Hepatocyte (in vitro differentiated cells): ENCODE results near the gene SLC39A1. TPM values are rescaled to one million over a fixed set of nuclear protein-coding genes. Genes with fewer than 3 reads are reported as not detected.
A peak's percentile ranks its signal among the peaks of the same experiment; 100 is the strongest.

ENCODE experiments used
- DNase-seq: peaks from one replicate; pipeline ENCODE4 v3.0.0-alpha.2; 2016; ENCODE audit warnings: low spot score
- H2AFZ ChIP-seq: fragments of 200-600 bp; sonication (generic); 2 replicates; pipeline ENCODE4 v1.6.0; 2016; ENCODE audit warnings: antibody characterized with exemption, mild to moderate bottlenecking
- H3K27ac ChIP-seq: fragments of 200-600 bp; sonication (generic); 2 replicates; pipeline ENCODE4 v1.5.1; 2016; ENCODE audit warnings: mild to moderate bottlenecking
- H3K27me3 ChIP-seq: fragments of 200-600 bp; sonication (generic); 2 replicates; pipeline ENCODE4 v1.6.1; 2016
- H3K36me3 ChIP-seq: fragments of 200-600 bp; sonication (generic); replicated peaks from 2 replicates; pipeline ENCODE4 v1.5.1; 2016; ENCODE audit warnings: low read depth; ENCODE audit not compliant: insufficient read depth
- H3K4me1 ChIP-seq: fragments of 200-600 bp; sonication (generic); 2 replicates; pipeline ENCODE4 v1.5.1; 2016; ENCODE audit warnings: mild to moderate bottlenecking, moderate library complexity; ENCODE audit not compliant: insufficient read depth
- H3K4me2 ChIP-seq: fragments of 200-600 bp; sonication (generic); 2 replicates; pipeline ENCODE4 v1.6.0; 2016
- H3K4me3 ChIP-seq: fragments of 200-600 bp; sonication (generic); 2 replicates; pipeline ENCODE4 v1.5.1; 2016; ENCODE audit warnings: mild to moderate bottlenecking
- H3K79me2 ChIP-seq: fragments of 200-600 bp; sonication (generic); 2 replicates; pipeline ENCODE4 v1.6.0; 2017; ENCODE audit warnings: mild to moderate bottlenecking
- H3K9me2 ChIP-seq: fragments of 200-600 bp; sonication (generic); replicated peaks from 2 replicates; pipeline ENCODE4 v1.6.0; 2017; ENCODE audit warnings: mild to moderate bottlenecking; ENCODE audit not compliant: insufficient read depth
- H3K9me3 ChIP-seq: fragments of 200-600 bp; sonication (generic); 2 replicates; pipeline ENCODE4 v1.5.1; 2016; ENCODE audit warnings: low read depth, mild to moderate bottlenecking
- H4K20me1 ChIP-seq: fragments of 200-600 bp; sonication (generic); 2 replicates; pipeline ENCODE4 v1.6.0; 2016; ENCODE audit warnings: mild to moderate bottlenecking; ENCODE audit not compliant: insufficient read depth, poor library complexity, severe bottlenecking
- EZH2 ChIP-seq: fragments of 200-600 bp; sonication (generic); IDR thresholded peaks from 2 replicates; pipeline ENCODE4 v1.6.1; 2016; ENCODE audit warnings: antibody characterized with exemption, mild to moderate bottlenecking, borderline replicate concordance
- EZH2phosphoT487 ChIP-seq: fragments of 200-600 bp; sonication (generic); IDR thresholded peaks from one replicate; pipeline ENCODE4 v1.6.1; 2018; ENCODE audit warnings: antibody characterized with exemption, mild to moderate bottlenecking, low read depth, moderate library complexity; ENCODE audit not compliant: unreplicated experiment, severe bottlenecking
- WGBS: methylation state at CpG from one replicate; pipeline ENCODE4 v1.1.6; 2016; ENCODE audit warnings: low lambda C conversion rate; ENCODE audit errors: missing lambda C conversion rate; 5-methylcytosine and 5-hydroxymethylcytosine counted together
- polyA plus RNA-seq: library from polyadenylated mRNA; unstranded; fragments of >200 nt; fragmentation: Nextera tagmentation; extraction: Ambion mirVana; gene quantifications from 2 replicates; pipeline ENCODE4 v1.2.1, GENCODE V29; 2016
- total RNA-seq: library from RNA; depleted of rRNA; stranded (reverse); fragments of >200 nt; gene quantifications from 2 replicates; pipeline ENCODE4 v1.2.3, GENCODE V29; 2014
- TF ChIP-seq, protein P1 (sequence below): fragments of 200-600 bp; sonication (generic); IDR thresholded peaks from 2 replicates; pipeline ENCODE4 v1.5.1; 2016; ENCODE audit warnings: antibody characterized with exemption, mild to moderate bottlenecking; ENCODE audit not compliant: poor library complexity

Gene SLC39A1
- total and polyA plus RNA-seq, 2 experiments from 2014 or later = 158 to 163 TPM

DNA sequence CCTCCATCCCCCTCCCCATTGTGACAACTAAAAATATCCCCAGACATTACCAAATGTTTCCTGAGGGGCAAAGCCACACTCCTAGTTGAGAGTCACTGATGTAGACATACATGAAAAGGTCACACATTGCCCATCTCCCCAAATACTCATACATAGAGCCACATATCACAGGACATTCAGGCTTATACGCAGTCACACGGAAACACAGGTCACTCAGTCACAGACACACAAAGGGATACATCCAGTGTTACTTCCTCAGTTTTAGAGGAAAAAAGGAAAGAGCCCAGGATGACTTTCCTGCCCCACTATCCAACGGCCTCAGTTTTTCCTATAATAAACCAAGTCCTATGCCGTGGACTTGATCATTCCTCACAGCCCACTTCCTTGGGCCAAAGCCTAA is 1.9 kb downstream of the SLC39A1 start:
- Histone ChIP-seq H3K4me2 (peak overlapping the region; percentile 93), H3K4me3 (no peak overlapping the region)
- TF ChIP-seq EZH2 (no peak), EZH2phosphoT487 (no peak)
- TF ChIP-seq, protein P1, sequence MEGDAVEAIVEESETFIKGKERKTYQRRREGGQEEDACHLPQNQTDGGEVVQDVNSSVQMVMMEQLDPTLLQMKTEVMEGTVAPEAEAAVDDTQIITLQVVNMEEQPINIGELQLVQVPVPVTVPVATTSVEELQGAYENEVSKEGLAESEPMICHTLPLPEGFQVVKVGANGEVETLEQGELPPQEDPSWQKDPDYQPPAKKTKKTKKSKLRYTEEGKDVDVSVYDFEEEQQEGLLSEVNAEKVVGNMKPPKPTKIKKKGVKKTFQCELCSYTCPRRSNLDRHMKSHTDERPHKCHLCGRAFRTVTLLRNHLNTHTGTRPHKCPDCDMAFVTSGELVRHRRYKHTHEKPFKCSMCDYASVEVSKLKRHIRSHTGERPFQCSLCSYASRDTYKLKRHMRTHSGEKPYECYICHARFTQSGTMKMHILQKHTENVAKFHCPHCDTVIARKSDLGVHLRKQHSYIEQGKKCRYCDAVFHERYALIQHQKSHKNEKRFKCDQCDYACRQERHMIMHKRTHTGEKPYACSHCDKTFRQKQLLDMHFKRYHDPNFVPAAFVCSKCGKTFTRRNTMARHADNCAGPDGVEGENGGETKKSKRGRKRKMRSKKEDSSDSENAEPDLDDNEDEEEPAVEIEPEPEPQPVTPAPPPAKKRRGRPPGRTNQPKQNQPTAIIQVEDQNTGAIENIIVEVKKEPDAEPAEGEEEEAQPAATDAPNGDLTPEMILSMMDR = no peak

GRCh38 chr1:153960206-153960605 is 3.1 kb downstream of the SLC39A1 start:
- Histone ChIP-seq H4K20me1 (peaks cover 27% of the 10 kb centered on the region), H3K9me2 (no peaks in the 10 kb centered on the region), H3K9me3 (no peaks in the 10 kb centered on the region), H3K36me3 (no peaks in the 10 kb centered on the region), H3K4me1 (peaks cover 26% of the 10 kb centered on the region), H3K4me2 (no peak overlapping the region), H2AFZ (no peak overlapping the region), H3K27me3 (no peaks in the 10 kb centered on the region), H3K27ac (no peak overlapping the region), H3K79me2 (peaks cover 64% of the 10 kb centered on the region), H3K4me3 (no peak overlapping the region)
- WGBS = 97% methylated on average over 11 of the region's 11 CpGs
- DNase-seq = no peak
- TF ChIP-seq EZH2phosphoT487 (no peak), EZH2 (no peak)
- TF ChIP-seq, protein P1 = no peak

More for the DNA sequence above, 1.9 kb downstream of the SLC39A1 start:
- Histone ChIP-seq H4K20me1 (peaks cover 15% of the 10 kb centered on the region), H3K79me2 (peaks cover 61% of the 10 kb centered on the region), H3K36me3 (no peaks in the 10 kb centered on the region), H3K27me3 (no peaks in the 10 kb centered on the region), H3K4me1 (peaks cover 31% of the 10 kb centered on the region), H3K27ac (peak overlapping the region; percentile 98), H3K9me2 (no peaks in the 10 kb centered on the region), H2AFZ (no peak overlapping the region), H3K9me3 (no peaks in the 10 kb centered on the region)
- 84% methylated on average over 4 of the region's 4 CpGs for WGBS
- no peak for DNase-seq

DNA sequence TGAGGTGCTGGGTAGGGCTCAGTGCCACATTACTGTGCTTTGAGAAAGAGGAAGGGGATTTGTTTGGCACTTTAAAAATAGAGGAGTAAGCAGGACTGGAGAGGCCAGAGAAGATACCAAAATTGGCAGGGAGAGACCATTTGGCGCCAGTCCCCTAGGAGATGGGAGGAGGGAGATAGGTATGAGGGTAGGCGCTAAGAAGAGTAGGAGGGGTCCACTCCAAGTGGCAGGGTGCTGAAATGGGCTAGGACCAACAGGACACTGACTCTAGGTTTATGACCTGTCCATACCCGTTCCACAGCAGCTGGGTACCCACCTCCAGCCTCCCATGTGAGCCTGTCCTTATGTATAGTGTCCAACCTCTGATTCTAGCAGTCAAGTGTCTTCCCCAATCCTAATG is 3.9 kb downstream of the SLC39A1 start:
- Histone ChIP-seq H3K27ac (peak overlapping the region; percentile 44), H3K4me1 (peaks cover 27% of the 10 kb centered on the region), H3K4me2 (no peak overlapping the region), H3K36me3 (no peaks in the 10 kb centered on the region), H4K20me1 (peaks cover 35% of the 10 kb centered on the region), H3K9me2 (no peaks in the 10 kb centered on the region), H3K27me3 (no peaks in the 10 kb centered on the region), H3K4me3 (no peak overlapping the region), H3K9me3 (no peaks in the 10 kb centered on the region), H2AFZ (no peak overlapping the region), H3K79me2 (peaks cover 64% of the 10 kb centered on the region)
- DNase-seq = no peak
- TF ChIP-seq EZH2 = no peak
- TF ChIP-seq, protein P1 = no peak
- 94% methylated on average over 3 of the region's 3 CpGs for WGBS

- Histone ChIP-seq H3K4me3 (no peak overlapping the region), H3K4me2 (peak overlapping the region; percentile 63), H3K36me3 (no peaks in the 10 kb centered on the region), H3K79me2 (peaks cover 68% of the 10 kb centered on the region), H3K9me2 (no peaks in the 10 kb centered on the region), H4K20me1 (peaks cover 40% of the 10 kb centered on the region), H3K4me1 (peaks cover 28% of the 10 kb centered on the region), H3K27me3 (no peaks in the 10 kb centered on the region), H3K9me3 (no peaks in the 10 kb centered on the region), H3K27ac (peak overlapping the region; percentile 44), H2AFZ (no peak overlapping the region)
- no peak for DNase-seq
- TF ChIP-seq EZH2phosphoT487 = no peak
- no peak for TF ChIP-seq EZH2
- TF ChIP-seq, protein P1 = no peak
- WGBS = 49% methylated on average over 4 of the region's 4 CpGs
Measured at GRCh38 chr1:153958961-153959260, 4.4 kb downstream of the SLC39A1 start.
